ENCODE results near the gene MTCH1.

The MTCH1 gene

GRCh38 chr6:36970892-36971842 lies 14.8 kb downstream of the MTCH1 start:
- no peak for DNase-seq (ENCODE audit: low read depth)

- no peak for DNase-seq (ENCODE audit: low read depth)
Measured at GRCh38 chr6:36969988-36970891, 15.8 kb downstream of the MTCH1 start.

- DNase-seq (ENCODE audit: low read depth), result no peak
Measured at GRCh38 chr6:36969240-36969691, 16.7 kb downstream of the MTCH1 start.

GRCh38 chr6:36968266-36968977 lies 17.6 kb downstream of the MTCH1 start:
- DNase-seq (ENCODE audit: low read depth), result no peak

- no peak for DNase-seq (ENCODE audit: low read depth)
Measured at GRCh38 chr6:36967757-36968156, 18.2 kb downstream of the MTCH1 start.

GRCh38 chr6:36967301-36967700 lies 18.7 kb downstream of the MTCH1 start:
- no peak for DNase-seq (ENCODE audit: low read depth)

- no peak for DNase-seq (ENCODE audit: low read depth)
Measured at GRCh38 chr6:36964908-36965307, 21.1 kb downstream of the MTCH1 start.

GRCh38 chr6:36964349-36964748 lies 21.6 kb downstream of the MTCH1 start:
- no peak for DNase-seq (ENCODE audit: low read depth)

- no peak for DNase-seq (ENCODE audit: low read depth)
Measured at GRCh38 chr6:36963451-36964290, 22.3 kb downstream of the MTCH1 start.

GRCh38 chr6:36962874-36963273 lies 23.1 kb downstream of the MTCH1 start:
- peak; percentile 39 for DNase-seq (ENCODE audit: low read depth)

- DNase-seq (ENCODE audit: low read depth), result no peak
Measured at GRCh38 chr6:36961441-36962435, 24.3 kb downstream of the MTCH1 start.

GRCh38 chr6:36959555-36960250 lies 26.3 kb downstream of the MTCH1 start:
- DNase-seq (ENCODE audit: low read depth), result no peak

GRCh38 chr6:36958775-36959554 lies 27.0 kb downstream of the MTCH1 start:
- no peak for DNase-seq (ENCODE audit: low read depth)

- no peak for DNase-seq (ENCODE audit: low read depth)
Measured at GRCh38 chr6:36957773-36958271, 28.2 kb downstream of the MTCH1 start.

- no peak for DNase-seq (ENCODE audit: low read depth)
Measured at GRCh38 chr6:36956446-36956820, 29.6 kb downstream of the MTCH1 start.

GRCh38 chr6:36955671-36956445 lies 30.1 kb downstream of the MTCH1 start:
- DNase-seq (ENCODE audit: low read depth), result no peak

- no peak for DNase-seq (ENCODE audit: low read depth)
Measured at GRCh38 chr6:36955136-36955535, 30.9 kb downstream of the MTCH1 start.
